Endothelial cell of umbilical vein (primary cell): ENCODE results near the gene KCNJ15.

Source experiments
- EZH2 ChIP-seq: IDR thresholded peaks from 2 replicates; pipeline ENCODE4 v1.6.1; 2012; ENCODE audit warnings: borderline replicate concordance, low read depth, mild to moderate bottlenecking, moderate library complexity, low read length, inconsistent platforms; ENCODE audit not compliant: severe bottlenecking
- FOS ChIP-seq: IDR thresholded peaks from 2 replicates; pipeline ENCODE4 v1.6.1; 2011; ENCODE audit warnings: mild to moderate bottlenecking, low read length, moderate library complexity, borderline replicate concordance; ENCODE audit not compliant: insufficient read depth
- JUN ChIP-seq: IDR thresholded peaks from 2 replicates; pipeline ENCODE4 v1.6.1; 2011; ENCODE audit warnings: borderline replicate concordance, low read depth; ENCODE audit not compliant: insufficient read length, insufficient read depth
- MYC ChIP-seq: IDR thresholded peaks from one replicate; pipeline ENCODE4 v1.6.1; 2011; ENCODE audit warnings: mild to moderate bottlenecking, low read depth, low read length
- POLR2A ChIP-seq: IDR thresholded peaks from 2 replicates; pipeline ENCODE4 v1.6.1; 2012; ENCODE audit warnings: low read depth, mild to moderate bottlenecking, control low read depth, low read length
- POLR2AphosphoS5 ChIP-seq: IDR thresholded peaks from 2 replicates; pipeline ENCODE4 v1.6.1; 2012; ENCODE audit warnings: low read depth, mild to moderate bottlenecking, control low read depth, low read length, moderate library complexity; ENCODE audit not compliant: insufficient read depth
- TF ChIP-seq, protein P1 (sequence below), 2 donors: IDR thresholded peaks; 1 replicate in 1 of 2; 2 replicates in 1 of 2; pipeline ENCODE4 v1.5.1; 2011; ENCODE audit warnings: low read length in 2 of 2, mild to moderate bottlenecking in 2 of 2, moderate library complexity in 2 of 2, control low read depth in 1 of 2, inconsistent platforms in 1 of 2, low read depth in 1 of 2; ENCODE audit not compliant: insufficient read depth in 1 of 2; ENCODE audit errors: extremely low read depth in 1 of 2
- TF ChIP-seq, protein P2 (sequence below): IDR thresholded peaks from 2 replicates; pipeline ENCODE4 v1.6.1; 2011; ENCODE audit not compliant: insufficient read depth, insufficient read length

DNA sequence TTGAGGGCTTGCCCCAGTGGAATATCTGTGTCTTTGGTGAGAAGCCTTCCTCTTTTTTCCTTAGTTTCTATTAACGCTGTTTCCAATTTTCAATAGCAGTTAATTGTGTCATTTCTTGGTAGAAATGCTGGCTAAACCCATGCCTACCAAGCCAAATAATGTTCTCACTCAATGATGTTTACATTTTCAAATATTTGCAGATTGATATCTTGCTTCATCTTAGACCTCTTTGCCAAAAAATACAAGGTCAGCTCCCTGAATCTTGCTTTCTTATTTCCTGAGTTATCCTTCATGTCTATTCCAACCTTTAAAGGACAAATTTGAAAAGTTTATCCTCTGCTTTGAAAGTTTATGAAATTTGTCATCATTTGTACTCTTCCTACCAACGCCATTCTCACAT lies 5.1 kb downstream of the KCNJ15 start:
- TF ChIP-seq MYC (no peak), POLR2AphosphoS5 (no peak), POLR2A (no peak), EZH2 (no peak), FOS (no peak), JUN (no peak)
- TF ChIP-seq, protein P1, sequence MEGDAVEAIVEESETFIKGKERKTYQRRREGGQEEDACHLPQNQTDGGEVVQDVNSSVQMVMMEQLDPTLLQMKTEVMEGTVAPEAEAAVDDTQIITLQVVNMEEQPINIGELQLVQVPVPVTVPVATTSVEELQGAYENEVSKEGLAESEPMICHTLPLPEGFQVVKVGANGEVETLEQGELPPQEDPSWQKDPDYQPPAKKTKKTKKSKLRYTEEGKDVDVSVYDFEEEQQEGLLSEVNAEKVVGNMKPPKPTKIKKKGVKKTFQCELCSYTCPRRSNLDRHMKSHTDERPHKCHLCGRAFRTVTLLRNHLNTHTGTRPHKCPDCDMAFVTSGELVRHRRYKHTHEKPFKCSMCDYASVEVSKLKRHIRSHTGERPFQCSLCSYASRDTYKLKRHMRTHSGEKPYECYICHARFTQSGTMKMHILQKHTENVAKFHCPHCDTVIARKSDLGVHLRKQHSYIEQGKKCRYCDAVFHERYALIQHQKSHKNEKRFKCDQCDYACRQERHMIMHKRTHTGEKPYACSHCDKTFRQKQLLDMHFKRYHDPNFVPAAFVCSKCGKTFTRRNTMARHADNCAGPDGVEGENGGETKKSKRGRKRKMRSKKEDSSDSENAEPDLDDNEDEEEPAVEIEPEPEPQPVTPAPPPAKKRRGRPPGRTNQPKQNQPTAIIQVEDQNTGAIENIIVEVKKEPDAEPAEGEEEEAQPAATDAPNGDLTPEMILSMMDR (IDR thresholded peaks at IDR 0.05; ENCODE audit: extremely low read depth in 1 of 2, insufficient read depth in 1 of 2, low read depth in 1 of 2, low read length in 2 of 2) = no peak
- TF ChIP-seq, protein P2, sequence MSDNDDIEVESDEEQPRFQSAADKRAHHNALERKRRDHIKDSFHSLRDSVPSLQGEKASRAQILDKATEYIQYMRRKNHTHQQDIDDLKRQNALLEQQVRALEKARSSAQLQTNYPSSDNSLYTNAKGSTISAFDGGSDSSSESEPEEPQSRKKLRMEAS = no peak
